ENCODE results near the gene DAPK1.

The DAPK1 gene

GRCh38 chr9:87515588-87516221 lies 18.0 kb downstream of the DAPK1 start:
- H3K4me3 ChIP-seq (replicated peaks in 1 of 2; ENCODE audit: low read depth in 2 of 2, low read length in 2 of 2): no peak overlapping the region
- DNase-seq (ENCODE audit: low read depth in 2 of 2): peak in 1 of 2 donors; percentile 35
- TF ChIP-seq, protein P1, sequence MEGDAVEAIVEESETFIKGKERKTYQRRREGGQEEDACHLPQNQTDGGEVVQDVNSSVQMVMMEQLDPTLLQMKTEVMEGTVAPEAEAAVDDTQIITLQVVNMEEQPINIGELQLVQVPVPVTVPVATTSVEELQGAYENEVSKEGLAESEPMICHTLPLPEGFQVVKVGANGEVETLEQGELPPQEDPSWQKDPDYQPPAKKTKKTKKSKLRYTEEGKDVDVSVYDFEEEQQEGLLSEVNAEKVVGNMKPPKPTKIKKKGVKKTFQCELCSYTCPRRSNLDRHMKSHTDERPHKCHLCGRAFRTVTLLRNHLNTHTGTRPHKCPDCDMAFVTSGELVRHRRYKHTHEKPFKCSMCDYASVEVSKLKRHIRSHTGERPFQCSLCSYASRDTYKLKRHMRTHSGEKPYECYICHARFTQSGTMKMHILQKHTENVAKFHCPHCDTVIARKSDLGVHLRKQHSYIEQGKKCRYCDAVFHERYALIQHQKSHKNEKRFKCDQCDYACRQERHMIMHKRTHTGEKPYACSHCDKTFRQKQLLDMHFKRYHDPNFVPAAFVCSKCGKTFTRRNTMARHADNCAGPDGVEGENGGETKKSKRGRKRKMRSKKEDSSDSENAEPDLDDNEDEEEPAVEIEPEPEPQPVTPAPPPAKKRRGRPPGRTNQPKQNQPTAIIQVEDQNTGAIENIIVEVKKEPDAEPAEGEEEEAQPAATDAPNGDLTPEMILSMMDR (IDR thresholded peaks at IDR 0.05; ENCODE audit: low read depth, low read length): no peak

DNA sequence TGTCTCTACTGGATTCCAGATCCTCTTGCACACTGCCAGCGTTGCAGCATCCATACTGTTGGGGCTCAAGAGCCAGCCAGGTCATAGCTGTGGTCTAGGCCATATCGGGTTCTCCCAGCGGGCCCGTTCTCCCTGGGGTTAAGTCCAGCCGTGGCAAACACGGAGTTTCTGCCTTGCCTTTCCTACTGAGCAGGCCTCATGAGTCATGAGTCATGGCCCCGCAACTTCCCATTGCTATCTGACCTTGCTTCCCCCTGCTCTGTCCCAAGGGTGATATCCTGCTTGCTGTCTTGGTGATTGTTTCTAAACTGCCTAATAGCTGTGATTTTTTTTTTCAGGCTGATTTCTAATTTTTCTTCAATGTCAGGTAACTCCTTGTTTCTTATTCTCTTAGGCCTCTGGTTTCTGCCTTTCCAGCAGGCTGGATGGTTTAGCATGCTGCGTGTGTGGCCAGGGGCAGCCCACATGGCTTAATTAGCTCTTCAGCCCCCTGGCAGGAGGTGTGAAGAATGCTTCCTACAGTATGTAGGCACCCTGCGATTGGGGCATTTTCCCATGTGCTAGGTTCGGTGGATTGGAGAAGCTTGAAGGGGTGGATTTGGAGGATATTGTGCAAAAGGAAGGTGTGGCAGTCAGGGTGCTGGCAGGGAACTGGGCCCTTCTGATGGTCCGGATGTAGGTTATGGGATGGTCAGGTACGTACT lies 18.7 kb downstream of the DAPK1 start:
- no peak overlapping the region for H3K4me3 ChIP-seq (replicated peaks in 1 of 2; ENCODE audit: low read depth in 2 of 2, low read length in 2 of 2)
- peak; percentile 72 to 86 for DNase-seq (ENCODE audit: low read depth in 2 of 2)
- TF ChIP-seq, protein P1 (IDR thresholded peaks at IDR 0.05; ENCODE audit: low read depth, low read length): no peak

GRCh38 chr9:87516926-87517290 lies 19.2 kb downstream of the DAPK1 start:
- TF ChIP-seq, protein P1 (IDR thresholded peaks at IDR 0.05; ENCODE audit: low read depth, low read length): no peak
- no peak overlapping the region for H3K4me3 ChIP-seq (replicated peaks in 1 of 2; ENCODE audit: low read depth in 2 of 2, low read length in 2 of 2)
- no peak for DNase-seq (ENCODE audit: low read depth in 2 of 2)

GRCh38 chr9:87517732-87518131 lies 20.1 kb downstream of the DAPK1 start:
- TF ChIP-seq, protein P1 (IDR thresholded peaks at IDR 0.05; ENCODE audit: low read depth, low read length): no peak
- no peak for DNase-seq (ENCODE audit: low read depth in 2 of 2)
- no peak overlapping the region for H3K4me3 ChIP-seq (replicated peaks in 1 of 2; ENCODE audit: low read depth in 2 of 2, low read length in 2 of 2)

GRCh38 chr9:87518702-87519335 lies 21.2 kb downstream of the DAPK1 start:
- no peak overlapping the region for H3K4me3 ChIP-seq (replicated peaks in 1 of 2; ENCODE audit: low read depth in 2 of 2, low read length in 2 of 2)
- TF ChIP-seq, protein P1 (IDR thresholded peaks at IDR 0.05; ENCODE audit: low read depth, low read length): no peak
- peak; percentile 57 to 93 for DNase-seq (ENCODE audit: low read depth in 2 of 2)

DNA sequence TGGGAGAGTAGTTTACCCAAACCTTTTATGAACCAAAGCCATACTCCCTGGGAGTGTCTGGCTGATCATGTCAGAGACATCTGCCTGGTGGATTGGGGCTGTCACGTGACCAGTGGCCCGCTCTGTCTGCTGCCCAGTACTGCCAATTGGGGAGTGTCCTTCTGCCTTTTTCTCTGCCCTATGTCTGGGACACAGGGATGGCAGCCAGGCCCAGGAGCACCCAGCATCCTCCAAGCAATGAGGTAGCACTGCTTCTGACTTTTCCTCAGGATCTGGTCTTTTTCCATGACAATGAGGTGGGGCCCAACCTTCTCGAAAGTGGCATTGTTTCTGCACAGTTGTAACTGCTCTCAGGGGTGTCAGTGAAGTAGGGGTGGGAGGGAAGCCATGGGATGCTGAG lies 21.8 kb downstream of the DAPK1 start:
- DNase-seq (ENCODE audit: low read depth in 2 of 2): no peak
- H3K4me3 ChIP-seq (replicated peaks in 1 of 2; ENCODE audit: low read depth in 2 of 2, low read length in 2 of 2): no peak overlapping the region
- TF ChIP-seq, protein P1 (IDR thresholded peaks at IDR 0.05; ENCODE audit: low read depth, low read length): no peak
